Mucosa of descending colon (tissue), 3 donors: ENCODE data around the gene IQCK. TPM values are rescaled to one million over a fixed set of nuclear protein-coding genes. Genes with fewer than 3 reads are reported as not detected.

ENCODE experiments used
- ATAC-seq: fragments of 200-7000 bp; cut with Tn5 transposase; one replicate; pipeline ENCODE4 v1.9.1; 2020; ENCODE audit warnings: mild to moderate bottlenecking, moderate library complexity
- DNase-seq, 3 donors: peaks; one replicate each; pipeline ENCODE4 v3.0.0-alpha.2; 2020
- H3K36me3 ChIP-seq: fragments of 200-600 bp; one replicate; pipeline ENCODE4 v1.8.0; 2021; ENCODE audit warnings: low read depth, mild to moderate bottlenecking
- H3K4me1 ChIP-seq: fragments of 200-600 bp; one replicate; pipeline ENCODE4 v1.8.0; 2021; ENCODE audit warnings: low read depth, mild to moderate bottlenecking
- H3K4me3 ChIP-seq: fragments of 200-600 bp; one replicate; pipeline ENCODE4 v1.8.0; 2021; ENCODE audit warnings: mild to moderate bottlenecking
- H3K9me3 ChIP-seq: fragments of 200-600 bp; one replicate; pipeline ENCODE4 v1.8.0; 2021; ENCODE audit warnings: mild to moderate bottlenecking
- intact Hi-C, 2 donors: fragments of 100-400 bp; cut with DNase I in 1 of 2; cut with micrococcal nuclease in 1 of 2; formaldehyde crosslinking; loops; one replicate each; pipeline versions ENCODE4 v1.11.0 to v1.11.1; 2022; cut with DNase I, micrococcal nuclease
- total RNA-seq, 3 donors: library from RNA; stranded (reverse); fragmentation: NEBNext Ultra II Directional in 2 of 3; extraction: Animal tissue kit (Norgen Biotek cat#: 25700) in 2 of 3; gene quantifications; one replicate each; pipeline versions ENCODE4 v1.2.1 to v1.2.4, GENCODE V29; 2021 to 2023
- TF ChIP-seq, protein P1 (sequence below): fragments of 200-600 bp; IDR thresholded peaks from one replicate; pipeline ENCODE4 v1.8.0; 2022; ENCODE audit warnings: antibody characterized with exemption, mild to moderate bottlenecking
- donor health status: DM: no; HTN: no; CAD: no; lungs with moderate emphysema.
- donor health status: DM: no; HTN: no; CAD: no.
- donor health status: DM: no; HTN: yes; CAD: no.

Gene IQCK
- total RNA-seq, 3 donors from 2014 or later: 9.1 to 14.0 (median 12.0) TPM

DNA sequence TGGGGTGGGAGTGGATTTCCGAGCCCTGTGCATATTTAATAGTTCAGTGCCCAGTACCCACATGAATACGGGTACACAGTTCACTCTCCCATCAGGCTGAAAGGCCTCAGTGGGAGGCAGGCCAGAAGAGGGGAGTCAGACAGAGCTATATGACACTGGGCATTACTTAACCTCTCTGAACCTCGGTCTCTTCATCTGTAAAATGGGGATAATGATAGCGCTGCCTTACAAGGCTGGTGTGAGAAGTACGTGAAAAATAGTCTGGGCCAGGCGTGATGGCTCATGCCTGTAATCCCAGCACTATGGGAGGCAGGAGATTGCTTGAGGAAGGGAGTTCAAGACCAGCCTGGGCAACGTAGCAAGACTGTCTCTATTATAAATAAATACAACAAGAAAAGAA, 163.0 kb downstream of the IQCK start:
- no peak for ATAC-seq
- TF ChIP-seq, protein P1, sequence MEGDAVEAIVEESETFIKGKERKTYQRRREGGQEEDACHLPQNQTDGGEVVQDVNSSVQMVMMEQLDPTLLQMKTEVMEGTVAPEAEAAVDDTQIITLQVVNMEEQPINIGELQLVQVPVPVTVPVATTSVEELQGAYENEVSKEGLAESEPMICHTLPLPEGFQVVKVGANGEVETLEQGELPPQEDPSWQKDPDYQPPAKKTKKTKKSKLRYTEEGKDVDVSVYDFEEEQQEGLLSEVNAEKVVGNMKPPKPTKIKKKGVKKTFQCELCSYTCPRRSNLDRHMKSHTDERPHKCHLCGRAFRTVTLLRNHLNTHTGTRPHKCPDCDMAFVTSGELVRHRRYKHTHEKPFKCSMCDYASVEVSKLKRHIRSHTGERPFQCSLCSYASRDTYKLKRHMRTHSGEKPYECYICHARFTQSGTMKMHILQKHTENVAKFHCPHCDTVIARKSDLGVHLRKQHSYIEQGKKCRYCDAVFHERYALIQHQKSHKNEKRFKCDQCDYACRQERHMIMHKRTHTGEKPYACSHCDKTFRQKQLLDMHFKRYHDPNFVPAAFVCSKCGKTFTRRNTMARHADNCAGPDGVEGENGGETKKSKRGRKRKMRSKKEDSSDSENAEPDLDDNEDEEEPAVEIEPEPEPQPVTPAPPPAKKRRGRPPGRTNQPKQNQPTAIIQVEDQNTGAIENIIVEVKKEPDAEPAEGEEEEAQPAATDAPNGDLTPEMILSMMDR: no peak
- H3K4me1 ChIP-seq: peaks cover 11% of the 10 kb centered on the region
- no peak for DNase-seq
- no peaks in the 10 kb centered on the region for H3K9me3 ChIP-seq
- H3K36me3 ChIP-seq: no peaks in the 10 kb centered on the region
- H3K4me3 ChIP-seq: no peak overlapping the region
- intact Hi-C loops: loop anchor here in 1 of 2 donors (10.0 kb wide), 2 partner anchors 166 to 296 kb away; partner anchors contain the start of genes IQCK and KNOP1

DNA sequence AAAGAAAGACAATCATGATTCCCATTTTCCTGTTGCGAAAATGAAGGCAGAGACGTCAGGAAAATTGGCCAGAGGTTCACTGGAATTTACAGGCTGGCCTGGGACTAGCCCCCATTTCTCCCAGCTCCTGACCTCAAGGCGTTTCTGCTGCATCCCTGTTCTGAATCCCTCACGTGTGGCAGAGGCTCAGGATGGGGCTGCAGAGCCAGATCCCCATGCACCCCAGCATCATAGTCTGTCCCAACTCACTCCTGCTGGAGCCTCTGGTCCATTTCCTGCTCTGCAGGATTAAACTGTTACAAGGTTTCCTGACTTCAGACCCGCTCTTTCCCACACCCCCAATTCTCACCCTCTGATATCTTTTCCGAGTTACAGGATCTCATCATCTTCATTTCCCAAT, 163.7 kb downstream of the IQCK start:
- no peaks in the 10 kb centered on the region for H3K9me3 ChIP-seq
- ATAC-seq: no peak
- TF ChIP-seq, protein P1: no peak
- no peak overlapping the region for H3K4me3 ChIP-seq
- no peak for DNase-seq
- H3K4me1 ChIP-seq: peaks cover 16% of the 10 kb centered on the region
- intact Hi-C loops: loop anchor here in 1 of 2 donors (10.0 kb wide), 2 partner anchors 167 to 297 kb away; partner anchors contain the start of genes IQCK and KNOP1
- no peaks in the 10 kb centered on the region for H3K36me3 ChIP-seq

DNA sequence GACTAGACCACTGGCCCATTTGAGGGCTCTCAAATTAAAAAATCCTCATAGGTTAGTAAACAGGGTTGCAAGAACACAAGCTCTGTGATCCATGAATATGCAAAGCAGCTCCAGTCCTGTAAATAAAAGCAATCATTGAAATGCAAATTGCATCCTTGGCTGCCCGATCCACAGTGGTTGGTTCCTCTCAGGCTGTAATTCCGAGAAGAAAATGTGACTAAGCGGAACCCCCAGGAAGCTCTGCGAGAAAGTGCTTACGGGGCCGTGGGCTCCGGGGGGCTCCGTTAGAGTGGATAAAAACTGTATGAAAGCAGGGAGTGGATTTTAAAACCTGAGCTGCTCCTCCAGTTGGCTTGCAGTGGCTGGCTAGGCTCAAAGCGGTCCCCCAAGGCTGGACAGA, 164.1 kb downstream of the IQCK start:
- no peaks in the 10 kb centered on the region for H3K36me3 ChIP-seq
- DNase-seq (no peak), ATAC-seq (no peak)
- TF ChIP-seq, protein P1: no peak
- intact Hi-C loops: loop anchor here in 1 of 2 donors (10.0 kb wide), 2 partner anchors 167 to 297 kb away; partner anchors contain the start of genes IQCK and KNOP1
- peaks cover 16% of the 10 kb centered on the region for H3K4me1 ChIP-seq
- no peak overlapping the region for H3K4me3 ChIP-seq
- no peaks in the 10 kb centered on the region for H3K9me3 ChIP-seq

DNA sequence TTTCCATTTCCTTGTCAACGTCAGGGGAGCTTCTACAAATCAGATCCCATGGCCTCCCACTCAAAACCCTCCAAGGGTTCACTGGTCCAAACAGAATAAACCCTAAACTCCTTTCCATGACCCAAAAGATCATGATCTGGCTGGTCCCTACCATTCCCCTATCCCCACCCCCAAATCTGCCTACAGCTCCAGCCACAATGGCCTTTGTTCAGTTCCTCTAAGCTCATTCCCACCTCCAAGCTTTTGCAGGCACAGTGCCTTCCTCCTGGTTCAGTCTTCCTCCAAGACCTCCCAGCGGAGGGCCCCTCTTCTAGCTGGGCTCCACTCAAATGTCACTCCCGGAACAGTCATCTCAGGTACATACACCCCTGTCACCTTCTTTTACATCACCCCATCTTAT, 164.6 kb downstream of the IQCK start:
- intact Hi-C loops: loop anchor here in 1 of 2 donors (10.0 kb wide), 2 partner anchors 168 to 298 kb away; partner anchors contain the start of genes IQCK and KNOP1
- Histone ChIP-seq H3K9me3 (no peaks in the 10 kb centered on the region), H3K4me3 (no peak overlapping the region), H3K36me3 (no peaks in the 10 kb centered on the region), H3K4me1 (peaks cover 16% of the 10 kb centered on the region)
- DNase-seq (no peak), ATAC-seq (no peak)
- TF ChIP-seq, protein P1: no peak

DNA sequence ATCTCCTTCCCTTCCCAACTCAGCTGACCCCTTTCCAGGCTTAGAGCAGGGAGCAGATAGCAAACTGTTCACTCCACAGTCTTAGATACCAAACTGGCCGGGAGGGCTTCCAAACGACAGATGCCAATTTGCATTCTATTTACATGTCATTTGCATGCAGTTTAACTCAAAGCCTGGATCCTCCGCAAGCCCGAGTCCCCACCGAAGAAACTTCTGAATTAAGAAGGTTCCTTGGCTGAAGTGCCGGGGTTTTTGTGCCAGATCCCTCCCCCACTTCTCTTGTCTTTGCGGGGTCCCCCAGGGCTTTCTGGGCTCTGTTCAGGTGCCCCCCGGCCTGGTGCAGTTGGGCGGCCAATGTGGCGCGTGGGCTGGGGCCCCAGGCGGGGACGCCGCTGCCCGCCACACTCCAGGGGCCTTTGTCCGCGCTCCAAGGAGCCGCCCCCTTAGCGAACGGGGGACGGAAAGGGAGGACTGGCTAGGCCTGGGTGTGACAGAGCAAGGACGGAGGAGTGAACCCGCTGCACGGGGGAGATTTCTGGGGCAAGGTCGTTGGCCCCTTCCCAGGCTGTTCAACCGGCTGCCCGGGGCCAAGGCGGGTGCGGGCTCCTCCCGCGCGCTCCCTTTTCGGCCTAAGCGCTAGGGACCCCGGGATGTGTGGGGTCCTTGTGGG, 165.4 kb downstream of the IQCK start:
- Histone ChIP-seq H3K4me3 (peak overlapping the region; percentile 14), H3K9me3 (no peaks in the 10 kb centered on the region), H3K36me3 (no peaks in the 10 kb centered on the region), H3K4me1 (peaks cover 16% of the 10 kb centered on the region)
- ATAC-seq (peak; percentile 3), DNase-seq (peak in 1 of 3 donors; percentile 33)
- intact Hi-C loops: loop anchor here in 1 of 2 donors (10.0 kb wide), 2 partner anchors 169 to 299 kb away; partner anchors contain the start of genes IQCK and KNOP1
- TF ChIP-seq, protein P1: no peak
